Measurements from ENCODE around the gene CADM1.

Gene CADM1

GRCh38 chr11:115452241-115452640, 52.0 kb downstream of the CADM1 start:
- TF ChIP-seq EZH2 (optimal IDR thresholded peaks at IDR 0.05; ENCODE audit: low read depth, low read length) (no peak), EZH2phosphoT487 (IDR thresholded peaks at IDR 0.05; ENCODE audit: low read length) (no peak)
- TF ChIP-seq, protein P1, sequence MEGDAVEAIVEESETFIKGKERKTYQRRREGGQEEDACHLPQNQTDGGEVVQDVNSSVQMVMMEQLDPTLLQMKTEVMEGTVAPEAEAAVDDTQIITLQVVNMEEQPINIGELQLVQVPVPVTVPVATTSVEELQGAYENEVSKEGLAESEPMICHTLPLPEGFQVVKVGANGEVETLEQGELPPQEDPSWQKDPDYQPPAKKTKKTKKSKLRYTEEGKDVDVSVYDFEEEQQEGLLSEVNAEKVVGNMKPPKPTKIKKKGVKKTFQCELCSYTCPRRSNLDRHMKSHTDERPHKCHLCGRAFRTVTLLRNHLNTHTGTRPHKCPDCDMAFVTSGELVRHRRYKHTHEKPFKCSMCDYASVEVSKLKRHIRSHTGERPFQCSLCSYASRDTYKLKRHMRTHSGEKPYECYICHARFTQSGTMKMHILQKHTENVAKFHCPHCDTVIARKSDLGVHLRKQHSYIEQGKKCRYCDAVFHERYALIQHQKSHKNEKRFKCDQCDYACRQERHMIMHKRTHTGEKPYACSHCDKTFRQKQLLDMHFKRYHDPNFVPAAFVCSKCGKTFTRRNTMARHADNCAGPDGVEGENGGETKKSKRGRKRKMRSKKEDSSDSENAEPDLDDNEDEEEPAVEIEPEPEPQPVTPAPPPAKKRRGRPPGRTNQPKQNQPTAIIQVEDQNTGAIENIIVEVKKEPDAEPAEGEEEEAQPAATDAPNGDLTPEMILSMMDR (IDR thresholded peaks at IDR 0.05; ENCODE audit: low read length) = no peak
- H3K9me2 ChIP-seq (replicated peaks; ENCODE audit: insufficient read depth, low read length) = no peaks in the 10 kb centered on the region
- DNase-seq = no peak

DNA sequence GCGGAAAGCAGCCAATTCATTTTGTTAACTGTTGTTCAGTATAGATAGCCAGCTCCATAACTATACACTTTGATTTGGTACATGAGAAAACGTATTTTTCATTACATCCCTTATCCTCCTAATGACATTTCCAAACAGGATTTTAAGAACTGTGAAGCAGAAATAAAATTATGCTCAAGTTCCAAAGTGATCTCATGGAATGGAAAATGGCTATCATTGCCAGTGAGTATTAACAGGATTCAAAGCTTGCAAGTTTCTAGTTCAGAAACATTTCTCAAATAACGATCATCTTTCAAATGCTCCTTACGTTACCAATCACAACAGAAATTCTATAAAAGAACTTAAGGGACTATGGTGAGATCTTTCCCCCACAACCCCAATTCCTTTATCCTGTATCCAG, 53.7 kb downstream of the CADM1 start:
- no peak for TF ChIP-seq EZH2 (optimal IDR thresholded peaks at IDR 0.05; ENCODE audit: low read depth, low read length)
- TF ChIP-seq EZH2phosphoT487 (IDR thresholded peaks at IDR 0.05; ENCODE audit: low read length) = no peak
- TF ChIP-seq, protein P1 (IDR thresholded peaks at IDR 0.05; ENCODE audit: low read length) = no peak
- Histone ChIP-seq H3K27me3 (replicated peaks; ENCODE audit: insufficient read depth, low read length) (no peaks in the 10 kb centered on the region), H3K36me3 (replicated peaks; ENCODE audit: insufficient read depth, low read length) (no peaks in the 10 kb centered on the region), H3K79me2 (ENCODE audit: low read length) (peaks cover 92% of the 10 kb centered on the region), H3K9ac (ENCODE audit: low read length) (no peak overlapping the region), H4K20me1 (ENCODE audit: insufficient read depth, low read length) (no peaks in the 10 kb centered on the region), H3K9me2 (replicated peaks; ENCODE audit: insufficient read depth, low read length) (no peaks in the 10 kb centered on the region), H3K4me1 (ENCODE audit: low read length) (peaks cover 23% of the 10 kb centered on the region), H3K4me2 (ENCODE audit: low read depth, low read length) (no peak overlapping the region), H3K27ac (ENCODE audit: low read length) (no peak overlapping the region), H2AFZ (ENCODE audit: low read length) (no peak overlapping the region), H3K9me3 (replicated peaks; ENCODE audit: insufficient read depth, low read length) (no peaks in the 10 kb centered on the region), H3F3A (ENCODE audit: insufficient read depth, low read length) (no peaks in the 10 kb centered on the region), H3K4me3 (ENCODE audit: low read length) (no peak overlapping the region)
- DNase-seq = no peak

More at GRCh38 chr11:115452241-115452640, 52.0 kb downstream of the CADM1 start:
- H3K4me2 ChIP-seq (ENCODE audit: low read depth, low read length) = no peak overlapping the region
- no peak overlapping the region for H3K27ac ChIP-seq (ENCODE audit: low read length)
- H3K79me2 ChIP-seq (ENCODE audit: low read length) = peaks cover 95% of the 10 kb centered on the region
- no peaks in the 10 kb centered on the region for H4K20me1 ChIP-seq (ENCODE audit: insufficient read depth, low read length)
- peaks cover 28% of the 10 kb centered on the region for H3K4me1 ChIP-seq (ENCODE audit: low read length)
- no peak overlapping the region for H3K9ac ChIP-seq (ENCODE audit: low read length)
- H3K9me3 ChIP-seq (replicated peaks; ENCODE audit: insufficient read depth, low read length) = no peaks in the 10 kb centered on the region
- H3K4me3 ChIP-seq (ENCODE audit: low read length) = no peak overlapping the region
- no peaks in the 10 kb centered on the region for H3K36me3 ChIP-seq (replicated peaks; ENCODE audit: insufficient read depth, low read length)
- H3F3A ChIP-seq (ENCODE audit: insufficient read depth, low read length) = no peaks in the 10 kb centered on the region
- no peaks in the 10 kb centered on the region for H3K27me3 ChIP-seq (replicated peaks; ENCODE audit: insufficient read depth, low read length)
- H2AFZ ChIP-seq (ENCODE audit: low read length) = no peak overlapping the region

DNA sequence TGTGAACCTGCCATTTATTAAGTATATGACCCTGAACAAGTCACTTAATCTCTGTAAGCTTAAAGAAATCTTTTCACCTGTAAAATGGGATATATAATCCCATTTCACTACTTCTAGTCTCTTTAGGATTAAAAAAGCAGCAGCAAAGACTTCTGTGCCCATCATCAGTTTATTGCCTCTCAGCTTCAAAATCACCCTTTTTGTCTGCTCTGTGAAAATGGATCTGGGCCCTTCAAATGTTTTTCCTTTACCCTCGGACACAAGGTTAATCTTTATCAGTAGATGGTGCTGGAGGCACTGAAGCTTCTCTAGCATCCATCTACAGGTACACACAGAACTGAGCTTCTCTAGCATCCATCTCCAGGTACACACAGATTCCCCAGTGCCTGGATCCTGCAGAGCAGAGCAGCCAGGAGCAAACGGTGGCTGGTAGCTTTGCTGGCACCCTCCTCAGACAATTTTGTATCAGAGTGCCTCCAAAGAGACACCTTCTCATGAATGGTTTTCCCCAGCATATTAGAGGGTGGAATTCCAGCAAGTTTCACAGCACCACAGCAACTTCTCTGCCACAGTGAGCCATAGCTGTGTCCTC, 56.8 kb downstream of the CADM1 start:
- no peaks in the 10 kb centered on the region for H4K20me1 ChIP-seq (ENCODE audit: insufficient read depth, low read length)
- H3K4me3 ChIP-seq (ENCODE audit: low read length) = no peak overlapping the region
- no peak for DNase-seq
- no peak overlapping the region for H3K9ac ChIP-seq (ENCODE audit: low read length)
- H2AFZ ChIP-seq (ENCODE audit: low read length) = no peak overlapping the region
- no peak for TF ChIP-seq EZH2phosphoT487 (IDR thresholded peaks at IDR 0.05; ENCODE audit: low read length)
- TF ChIP-seq, protein P1 (IDR thresholded peaks at IDR 0.05; ENCODE audit: low read length) = no peak
- TF ChIP-seq EZH2 (optimal IDR thresholded peaks at IDR 0.05; ENCODE audit: low read depth, low read length) = no peak
- no peaks in the 10 kb centered on the region for H3K27me3 ChIP-seq (replicated peaks; ENCODE audit: insufficient read depth, low read length)
- H3K27ac ChIP-seq (ENCODE audit: low read length) = no peak overlapping the region
- H3K9me2 ChIP-seq (replicated peaks; ENCODE audit: insufficient read depth, low read length) = no peaks in the 10 kb centered on the region
- no peak overlapping the region for H3K4me2 ChIP-seq (ENCODE audit: low read depth, low read length)
- no peaks in the 10 kb centered on the region for H3F3A ChIP-seq (ENCODE audit: insufficient read depth, low read length)
- H3K4me1 ChIP-seq (ENCODE audit: low read length) = 0 out of 2 replicates have a peak, but pooled peaks cover 4% of the 10 kb centered on the region
- H3K9me3 ChIP-seq (replicated peaks; ENCODE audit: insufficient read depth, low read length) = no peaks in the 10 kb centered on the region
- H3K79me2 ChIP-seq (ENCODE audit: low read length) = peaks cover 82% of the 10 kb centered on the region
- H3K36me3 ChIP-seq (replicated peaks; ENCODE audit: insufficient read depth, low read length) = no peaks in the 10 kb centered on the region
